ENCODE measurements around the gene HOGA1.
"Not testable (repeated sequence)": the region's sequence is repeated elsewhere in the genome, so short reads cannot be mapped to it uniquely, and the experiment has no call there.

The HOGA1 gene

DNA sequence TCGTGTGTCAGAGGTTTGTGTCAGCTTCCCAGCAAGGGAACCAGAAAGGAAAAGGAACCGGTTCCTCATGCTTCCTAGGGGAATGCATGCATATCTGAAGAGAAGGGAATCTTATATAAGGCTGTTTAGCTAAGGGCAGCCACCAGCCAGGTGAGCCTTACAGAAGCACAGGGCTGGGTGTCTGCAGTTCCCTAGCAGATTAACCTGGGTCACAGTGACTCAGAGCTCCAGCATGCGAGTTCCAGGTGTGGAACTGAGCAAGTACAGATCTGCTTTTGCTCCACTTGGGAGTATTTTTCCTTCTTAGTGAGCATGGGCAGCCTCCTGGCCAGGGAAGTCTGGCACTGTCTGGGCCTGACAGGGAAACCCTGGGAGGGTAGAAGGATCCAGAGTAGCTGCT, 12.6 kb upstream of the HOGA1 start:
- TF ChIP-seq, protein P1, sequence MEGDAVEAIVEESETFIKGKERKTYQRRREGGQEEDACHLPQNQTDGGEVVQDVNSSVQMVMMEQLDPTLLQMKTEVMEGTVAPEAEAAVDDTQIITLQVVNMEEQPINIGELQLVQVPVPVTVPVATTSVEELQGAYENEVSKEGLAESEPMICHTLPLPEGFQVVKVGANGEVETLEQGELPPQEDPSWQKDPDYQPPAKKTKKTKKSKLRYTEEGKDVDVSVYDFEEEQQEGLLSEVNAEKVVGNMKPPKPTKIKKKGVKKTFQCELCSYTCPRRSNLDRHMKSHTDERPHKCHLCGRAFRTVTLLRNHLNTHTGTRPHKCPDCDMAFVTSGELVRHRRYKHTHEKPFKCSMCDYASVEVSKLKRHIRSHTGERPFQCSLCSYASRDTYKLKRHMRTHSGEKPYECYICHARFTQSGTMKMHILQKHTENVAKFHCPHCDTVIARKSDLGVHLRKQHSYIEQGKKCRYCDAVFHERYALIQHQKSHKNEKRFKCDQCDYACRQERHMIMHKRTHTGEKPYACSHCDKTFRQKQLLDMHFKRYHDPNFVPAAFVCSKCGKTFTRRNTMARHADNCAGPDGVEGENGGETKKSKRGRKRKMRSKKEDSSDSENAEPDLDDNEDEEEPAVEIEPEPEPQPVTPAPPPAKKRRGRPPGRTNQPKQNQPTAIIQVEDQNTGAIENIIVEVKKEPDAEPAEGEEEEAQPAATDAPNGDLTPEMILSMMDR (IDR thresholded peaks at IDR 0.05; ENCODE audit: low read length, missing control alignments), result no peak
- no peak overlapping the region for H3K4me3 ChIP-seq (replicated peaks; ENCODE audit: low read depth, low read length)
- DNase-seq (ENCODE audit: low read depth), result no peak

DNA sequence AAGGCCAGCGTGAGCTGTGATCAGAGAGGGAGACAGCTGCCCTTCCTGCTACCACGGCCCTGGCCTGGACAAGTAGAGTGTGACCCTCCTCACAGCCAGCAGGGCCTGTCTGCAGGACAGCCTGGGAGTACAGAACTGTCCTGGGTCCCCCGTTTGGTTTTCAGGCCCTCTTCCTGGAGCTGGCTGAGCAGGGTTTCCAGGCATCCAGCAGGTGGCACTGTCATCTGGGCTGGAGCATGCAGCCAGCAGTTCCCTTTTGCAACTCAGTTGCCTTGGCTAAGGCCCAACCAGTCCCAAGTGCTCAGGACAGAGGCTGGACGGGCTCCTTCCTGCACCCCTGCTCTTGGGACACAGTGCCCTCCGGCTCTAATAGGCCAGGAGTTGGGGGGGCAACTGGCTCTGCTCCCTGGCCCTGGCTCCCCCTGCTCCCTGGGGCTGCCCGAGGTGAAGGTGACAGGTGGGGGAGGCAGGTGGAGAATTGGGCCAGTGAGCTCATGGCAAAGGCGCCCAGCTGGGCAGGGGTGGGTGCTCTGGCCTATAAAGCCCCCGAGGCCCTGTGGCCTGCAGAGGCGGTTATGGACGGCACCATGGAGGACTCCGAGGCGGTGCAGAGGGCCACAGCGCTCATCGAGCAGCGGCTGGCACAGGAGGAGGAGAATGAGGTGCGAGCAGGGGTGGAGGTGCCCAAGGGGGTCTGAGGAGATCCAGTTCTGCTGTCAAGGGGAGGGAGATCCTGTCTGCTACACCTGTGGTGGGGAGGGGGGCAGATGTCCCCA, 11.8 kb upstream of the HOGA1 start, which contains the start of gene ANKRD2:
Gene ANKRD2 (plus strand): TSS at position 566 of the 776 bp plus-strand sequence. CDS start 10 bp downstream, at position 576.
- no peak within 1 kb of the TSS for H3K4me3 ChIP-seq (replicated peaks; ENCODE audit: low read depth, low read length)
- TF ChIP-seq, protein P1 (IDR thresholded peaks at IDR 0.05; ENCODE audit: low read length, missing control alignments), result peak; percentile 94
- peak; percentile 85 for DNase-seq (ENCODE audit: low read depth)

DNA sequence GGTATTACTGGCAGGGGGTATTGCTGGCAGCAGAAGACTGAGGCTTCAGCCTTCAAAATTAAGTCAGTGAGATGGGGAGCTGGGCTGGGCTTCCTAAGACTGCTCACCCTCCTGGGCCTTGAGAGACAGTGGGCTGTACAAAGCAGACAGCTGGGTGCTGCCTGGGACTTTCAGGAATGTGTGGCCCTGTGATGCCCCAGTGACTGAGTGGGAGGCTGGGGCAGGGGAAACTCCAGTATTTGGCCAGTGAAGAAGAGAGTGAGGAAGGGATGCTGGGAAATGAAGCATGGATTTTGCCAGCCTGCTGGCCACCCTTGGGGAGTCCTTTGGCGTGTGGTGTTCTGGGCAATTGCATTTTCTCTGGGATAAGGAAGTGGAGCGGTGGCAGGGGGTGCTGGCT, 11.2 kb upstream of the HOGA1 start:
- TF ChIP-seq, protein P1 (IDR thresholded peaks at IDR 0.05; ENCODE audit: low read length, missing control alignments), result no peak
- DNase-seq (ENCODE audit: low read depth), result no peak
- H3K4me3 ChIP-seq (replicated peaks; ENCODE audit: low read depth, low read length), result no peak overlapping the region

DNA sequence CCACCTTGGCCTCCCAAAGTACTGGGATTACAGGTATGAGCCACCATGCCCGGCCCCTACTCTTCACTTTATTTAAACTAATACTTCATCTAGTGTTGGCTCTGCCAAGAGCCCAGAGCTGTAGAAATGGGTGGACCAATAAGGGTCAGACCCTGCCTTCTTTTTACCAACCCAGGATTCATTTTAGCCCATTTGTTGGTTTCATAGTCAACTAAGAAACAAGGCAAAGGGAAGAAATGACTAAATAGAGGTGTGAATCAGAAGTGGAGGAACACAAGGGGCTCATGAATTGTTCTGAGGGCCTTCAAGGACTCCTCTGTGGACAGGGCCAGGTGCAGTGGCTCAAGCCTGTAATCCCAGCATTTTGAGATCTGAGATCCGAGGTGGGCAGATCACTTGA, 10.5 kb upstream of the HOGA1 start:
- TF ChIP-seq, protein P1 (IDR thresholded peaks at IDR 0.05; ENCODE audit: low read length, missing control alignments), result no peak
- no peak for DNase-seq (ENCODE audit: low read depth)
- H3K4me3 ChIP-seq (replicated peaks; ENCODE audit: low read depth, low read length), result no peak overlapping the region

DNA sequence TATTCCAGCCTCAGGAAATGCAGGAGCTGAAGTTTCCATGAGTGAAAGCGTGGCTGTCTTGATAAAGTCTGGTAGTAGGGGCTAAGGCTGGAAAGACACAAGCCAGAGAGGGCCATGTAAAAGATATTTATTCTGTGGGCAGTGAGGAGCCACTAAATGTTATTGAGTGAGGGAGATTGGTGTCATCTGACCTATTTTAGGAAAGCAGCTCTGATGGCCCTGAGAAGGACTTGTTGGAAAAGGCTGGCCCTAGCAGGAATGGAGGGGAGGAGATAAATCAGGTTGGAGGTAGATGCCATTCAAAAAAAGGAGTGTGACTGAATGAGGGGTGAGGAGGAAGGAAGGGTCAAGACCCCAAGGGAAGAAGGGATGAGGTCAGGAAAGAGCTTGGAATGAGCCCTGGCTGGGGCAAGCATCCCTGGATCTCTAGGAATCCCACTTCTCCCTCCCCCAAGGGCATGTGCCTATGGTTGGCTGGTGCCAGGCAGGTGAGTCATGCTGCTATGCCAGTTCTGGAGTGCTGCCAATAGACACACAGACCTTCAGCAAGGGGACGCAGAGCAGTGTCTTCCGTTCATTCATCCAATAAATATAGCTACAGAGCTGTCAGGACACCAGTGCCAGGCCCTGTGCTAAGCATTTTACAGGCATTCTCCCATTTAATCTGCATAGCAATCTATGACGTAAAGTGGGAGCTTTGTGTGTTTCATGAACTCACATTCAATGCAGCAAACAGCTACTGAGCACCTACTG, 9.6 kb upstream of the HOGA1 start:
- H3K4me3 ChIP-seq (replicated peaks; ENCODE audit: low read depth, low read length), result no peak overlapping the region
- peak; percentile 72 for DNase-seq (ENCODE audit: low read depth)
- TF ChIP-seq, protein P1 (IDR thresholded peaks at IDR 0.05; ENCODE audit: low read length, missing control alignments), result no peak

DNA sequence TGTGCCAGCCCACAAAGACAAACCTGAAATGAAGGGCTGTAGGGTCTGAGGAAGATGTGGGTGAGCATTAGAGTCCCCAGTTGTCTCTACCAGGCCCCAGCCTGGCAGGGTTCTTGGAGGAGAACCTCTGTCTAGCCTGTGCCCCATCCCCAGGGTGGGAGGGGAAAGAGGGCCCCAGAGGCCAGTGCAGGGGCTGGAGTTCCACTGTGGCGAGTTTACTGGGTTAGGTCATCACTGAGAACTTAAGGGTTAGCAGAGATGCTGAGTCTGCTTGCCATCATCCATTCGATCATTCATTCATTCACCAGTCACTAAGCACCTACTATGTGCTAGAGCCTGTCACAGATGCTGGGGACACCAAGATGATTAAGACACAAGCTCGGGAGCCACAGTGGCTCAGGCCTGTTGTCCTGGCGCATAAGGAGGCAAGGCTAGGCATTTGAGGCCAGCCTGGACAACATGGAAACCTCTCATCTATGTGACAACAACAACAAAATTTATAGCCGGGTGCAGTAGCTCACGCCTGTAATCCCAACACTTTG, 9.0 kb upstream of the HOGA1 start:
- TF ChIP-seq, protein P1 (IDR thresholded peaks at IDR 0.05; ENCODE audit: low read length, missing control alignments), result no peak
- DNase-seq (ENCODE audit: low read depth), result no peak
- no peak overlapping the region for H3K4me3 ChIP-seq (replicated peaks; ENCODE audit: low read depth, low read length)

DNA sequence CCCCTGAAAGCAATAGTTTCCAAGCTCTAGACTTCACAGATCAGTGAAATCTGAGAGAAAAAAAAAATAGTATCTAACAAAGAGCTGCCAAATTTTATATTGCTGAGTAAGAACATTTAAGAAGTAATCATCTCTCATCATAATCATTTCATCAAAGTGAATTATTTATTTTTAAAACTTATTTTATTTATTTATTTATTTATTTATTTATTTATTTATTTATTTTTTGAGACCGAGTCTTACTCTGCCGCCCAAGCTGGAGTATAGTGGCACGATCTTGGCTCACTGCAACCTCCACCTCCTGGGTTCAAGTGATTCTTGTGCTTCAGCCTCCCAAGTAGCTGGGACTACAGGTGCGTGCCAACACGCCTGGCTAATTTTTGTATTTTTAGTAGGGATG, 7.7 kb upstream of the HOGA1 start:
- DNase-seq (ENCODE audit: low read depth); H3K4me3 ChIP-seq (replicated peaks; ENCODE audit: low read depth, low read length): not testable (repeated sequence)

Data from fibroblast of pulmonary artery (primary cell).